HG02938 (cell line): Measurements from ENCODE around the gene MTRFR.
"Not testable (repeated sequence)": the region's sequence is repeated elsewhere in the genome, so short reads cannot be mapped to it uniquely, and the experiment has no call there.

Experiments
- ATAC-seq: cut with Tn5 transposase; IDR thresholded peaks from one replicate; pipeline ENCODE4 v1.9.1; 2021; ENCODE audit warnings: mild to moderate bottlenecking, moderate library complexity; ENCODE audit not compliant: unreplicated experiment

MTRFR gene

GRCh38 chr12:123232807-123233504 is at the start of gene MTRFR, which contains the start of gene MPHOSPH9:
TSS of gene MTRFR (plus strand) at chr12:123233436. CDS start at chr12:123253675, 20,239 bp downstream.
TSS of gene MPHOSPH9 (minus strand) at chr12:123233141. CDS start at chr12:123230364, 2,777 bp downstream.
- ATAC-seq = peak; percentile 83

- no peak for ATAC-seq
These were observed 45.6 kb upstream of the MTRFR start for GRCh38 chr12:123187637-123188036.

GRCh38 chr12:123199936-123200335 is 33.3 kb upstream of the MTRFR start:
- ATAC-seq = no peak

GRCh38 chr12:123200414-123200813 is 32.8 kb upstream of the MTRFR start:
- ATAC-seq = no peak

- not testable (repeated sequence) for ATAC-seq
These were observed 26.4 kb upstream of the MTRFR start for GRCh38 chr12:123206794-123207193.

GRCh38 chr12:123207815-123208214 is 25.4 kb upstream of the MTRFR start:
- not testable (repeated sequence) for ATAC-seq

- ATAC-seq = no peak
These were observed 10.0 kb upstream of the MTRFR start for GRCh38 chr12:123223241-123223668.

GRCh38 chr12:123225443-123225842 is 7.8 kb upstream of the MTRFR start:
- no peak for ATAC-seq

- no peak for ATAC-seq
These were observed 5.5 kb upstream of the MTRFR start for GRCh38 chr12:123227581-123228258.

GRCh38 chr12:123229051-123229450 is 4.2 kb upstream of the MTRFR start:
- no peak for ATAC-seq

- no peak for ATAC-seq
These were observed 1.3 kb upstream of the MTRFR start for GRCh38 chr12:123231931-123232330.

GRCh38 chr12:123232472-123232806 is 797 bp upstream of the MTRFR start:
- no peak for ATAC-seq

- no peak for ATAC-seq
These were observed 471 bp downstream of the MTRFR start for GRCh38 chr12:123233505-123234308.

GRCh38 chr12:123237646-123238329 is 4.6 kb downstream of the MTRFR start:
- no peak for ATAC-seq

- no peak for ATAC-seq
These were observed 5.1 kb downstream of the MTRFR start for GRCh38 chr12:123238330-123238682.

- no peak for ATAC-seq
These were observed 5.7 kb downstream of the MTRFR start for GRCh38 chr12:123238961-123239360.

- no peak for ATAC-seq
These were observed 9.1 kb downstream of the MTRFR start for GRCh38 chr12:123242116-123242904.

- no peak for ATAC-seq
These were observed 10.5 kb downstream of the MTRFR start for GRCh38 chr12:123243671-123244262.

GRCh38 chr12:123245678-123246077 is 12.4 kb downstream of the MTRFR start:
- no peak for ATAC-seq

- ATAC-seq = not testable (repeated sequence)
These were observed 14.9 kb downstream of the MTRFR start for GRCh38 chr12:123248129-123248528.
